KMS-11 (cell line): ENCODE data around the gene SSTR1.

Experiments used
- H2AFZ ChIP-seq: fragments of 200-600 bp; sonication (generic); 2 replicates; pipeline ENCODE4 v1.6.1; 2016; ENCODE audit warnings: antibody characterized with exemption, mixed run types, low read depth
- H3K27ac ChIP-seq: fragments of 200-600 bp; sonication (generic); 2 replicates; pipeline ENCODE4 v1.6.1; 2016; ENCODE audit warnings: mild to moderate bottlenecking, mixed run types
- H3K27me3 ChIP-seq: fragments of 200-600 bp; sonication (generic); 2 replicates; pipeline ENCODE4 v1.6.1; 2017; ENCODE audit warnings: mild to moderate bottlenecking, low read depth, mixed run types, moderate library complexity; ENCODE audit not compliant: insufficient read depth
- H3K36me3 ChIP-seq: fragments of 200-600 bp; sonication (generic); 2 replicates; pipeline ENCODE4 v1.6.1; 2017; ENCODE audit warnings: mild to moderate bottlenecking, mixed run types; ENCODE audit not compliant: insufficient read depth
- H3K4me1 ChIP-seq: fragments of 200-600 bp; sonication (generic); 2 replicates; pipeline ENCODE4 v1.6.1; 2016; ENCODE audit warnings: mild to moderate bottlenecking, low read depth, mixed run types; ENCODE audit not compliant: poor library complexity, severe bottlenecking
- H3K4me2 ChIP-seq: fragments of 200-600 bp; sonication (generic); 2 replicates; pipeline ENCODE4 v1.7.0; 2016; ENCODE audit warnings: mild to moderate bottlenecking, mixed run types
- H3K4me3 ChIP-seq: fragments of 200-600 bp; sonication (generic); IDR thresholded peaks from 2 replicates; pipeline ENCODE4 v1.6.1; 2017; ENCODE audit warnings: low read depth, low read length, mixed read lengths; ENCODE audit not compliant: insufficient read depth
- H3K79me2 ChIP-seq: fragments of 200-600 bp; sonication (generic); 2 replicates; pipeline ENCODE4 v1.6.1; 2016; ENCODE audit warnings: low read depth, mixed run types; ENCODE audit not compliant: insufficient read depth
- H3K9ac ChIP-seq: fragments of 200-600 bp; sonication (generic); 2 replicates; pipeline ENCODE4 v1.6.1; 2016; ENCODE audit warnings: mild to moderate bottlenecking, mixed run types
- H4K20me1 ChIP-seq: fragments of 200-600 bp; sonication (generic); 2 replicates; pipeline ENCODE4 v1.6.1; 2016; ENCODE audit warnings: mild to moderate bottlenecking, mixed run types; ENCODE audit not compliant: insufficient read depth
- CTCF ChIP-seq: fragments of 200-600 bp; sonication (generic); conservative IDR thresholded peaks from 2 replicates; pipeline ENCODE4 v1.6.1; 2017; ENCODE audit warnings: low read depth, mild to moderate bottlenecking, antibody characterized with exemption, low read length, moderate library complexity, mixed read lengths

The SSTR1 gene

DNA sequence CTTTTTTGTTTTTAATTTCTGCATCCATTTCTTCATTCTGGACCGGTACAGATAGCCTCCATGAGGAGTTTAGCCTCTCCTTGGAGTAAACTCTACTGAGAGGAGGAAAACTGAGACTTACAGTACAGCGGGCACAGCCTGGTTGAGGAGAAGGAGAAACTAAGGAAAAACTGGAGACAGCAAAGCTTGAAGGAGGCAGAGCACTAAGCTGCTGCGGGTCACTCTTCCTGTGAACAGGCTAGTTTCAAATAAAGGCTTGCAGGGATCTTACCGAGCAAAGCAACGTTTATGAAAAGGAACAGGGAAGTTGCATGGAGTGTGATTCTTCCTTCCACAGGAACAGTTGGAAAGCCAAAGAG, 348 bp upstream of the SSTR1 start:
- H3K4me3 ChIP-seq, result no peak overlapping the region
- no peaks in the 10 kb centered on the region for H3K79me2 ChIP-seq
- no peak overlapping the region for H3K9ac ChIP-seq
- H3K27me3 ChIP-seq, result no peaks in the 10 kb centered on the region
- no peaks in the 10 kb centered on the region for H3K36me3 ChIP-seq
- TF ChIP-seq CTCF, result no peak
- no peak overlapping the region for H3K27ac ChIP-seq
- no peak overlapping the region for H2AFZ ChIP-seq
- no peaks in the 10 kb centered on the region for H4K20me1 ChIP-seq
- H3K4me1 ChIP-seq, result peaks cover 8% of the 10 kb centered on the region
- no peak overlapping the region for H3K4me2 ChIP-seq

DNA sequence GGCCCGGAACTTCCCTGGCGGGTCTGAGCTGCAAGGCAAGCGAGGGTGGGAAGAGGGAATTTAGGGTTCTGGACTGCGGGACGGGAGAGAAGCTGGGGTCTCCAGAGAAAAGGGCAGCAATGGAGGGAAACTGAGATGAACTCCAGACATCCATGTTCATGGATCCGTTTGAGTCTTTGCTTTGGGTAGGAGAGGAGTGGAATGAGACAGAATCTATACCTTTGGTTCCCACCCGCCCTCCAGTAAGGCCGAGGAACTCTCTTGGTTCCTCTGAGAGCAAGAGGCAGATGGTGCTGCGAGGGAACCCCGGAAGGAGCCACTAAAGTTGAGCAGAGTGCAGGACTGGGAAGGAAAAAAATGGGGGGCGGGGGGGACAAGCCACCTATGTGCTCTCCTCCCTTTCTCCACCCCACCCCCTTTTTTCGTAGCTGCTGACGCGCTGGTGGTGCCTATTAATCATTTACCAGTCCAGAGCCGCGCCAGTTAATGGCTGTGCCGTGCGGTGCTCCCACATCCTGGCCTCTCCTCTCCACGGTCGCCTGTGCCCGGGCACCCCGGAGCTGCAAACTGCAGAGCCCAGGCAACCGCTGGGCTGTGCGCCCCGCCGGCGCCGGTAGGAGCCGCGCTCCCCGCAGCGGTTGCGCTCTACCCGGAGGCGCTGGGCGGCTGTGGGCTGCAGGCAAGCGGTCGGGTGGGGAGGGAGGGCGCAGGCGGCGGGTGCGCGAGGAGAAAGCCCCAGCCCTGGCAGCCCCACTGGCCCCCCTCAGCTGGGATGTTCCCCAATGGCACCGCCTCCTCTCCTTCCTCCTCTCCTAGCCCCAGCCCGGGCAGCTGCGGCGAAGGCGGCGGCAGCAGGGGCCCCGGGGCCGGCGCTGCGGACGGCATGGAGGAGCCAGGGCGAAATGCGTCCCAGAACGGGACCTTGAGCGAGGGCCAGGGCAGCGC, 1.2 kb downstream of the SSTR1 start:
- H3K36me3 ChIP-seq, result no peaks in the 10 kb centered on the region
- H2AFZ ChIP-seq, result peak overlapping the region; percentile 4; the same call in 1 of the 2 replicates
- H3K4me2 ChIP-seq, result no peak overlapping the region
- no peak overlapping the region for H3K27ac ChIP-seq
- H3K9ac ChIP-seq, result no peak overlapping the region
- peaks cover 23% of the 10 kb centered on the region for H3K4me1 ChIP-seq
- H3K4me3 ChIP-seq, result no peak overlapping the region
- no peaks in the 10 kb centered on the region for H3K79me2 ChIP-seq
- no peak for TF ChIP-seq CTCF
- H4K20me1 ChIP-seq, result no peaks in the 10 kb centered on the region
- no peaks in the 10 kb centered on the region for H3K27me3 ChIP-seq

- H2AFZ ChIP-seq, result no peak overlapping the region
- peaks cover 33% of the 10 kb centered on the region for H3K4me1 ChIP-seq
- no peak overlapping the region for H3K4me2 ChIP-seq
- H3K9ac ChIP-seq, result no peak overlapping the region
- H3K27me3 ChIP-seq, result no peaks in the 10 kb centered on the region
- H3K27ac ChIP-seq, result no peak overlapping the region
- H3K79me2 ChIP-seq, result no peaks in the 10 kb centered on the region
- no peak for TF ChIP-seq CTCF
- H3K36me3 ChIP-seq, result no peaks in the 10 kb centered on the region
- H4K20me1 ChIP-seq, result no peaks in the 10 kb centered on the region
- H3K4me3 ChIP-seq, result no peak overlapping the region
These were observed 2.2 kb downstream of the SSTR1 start for GRCh38 chr14:38209572-38210557.

DNA sequence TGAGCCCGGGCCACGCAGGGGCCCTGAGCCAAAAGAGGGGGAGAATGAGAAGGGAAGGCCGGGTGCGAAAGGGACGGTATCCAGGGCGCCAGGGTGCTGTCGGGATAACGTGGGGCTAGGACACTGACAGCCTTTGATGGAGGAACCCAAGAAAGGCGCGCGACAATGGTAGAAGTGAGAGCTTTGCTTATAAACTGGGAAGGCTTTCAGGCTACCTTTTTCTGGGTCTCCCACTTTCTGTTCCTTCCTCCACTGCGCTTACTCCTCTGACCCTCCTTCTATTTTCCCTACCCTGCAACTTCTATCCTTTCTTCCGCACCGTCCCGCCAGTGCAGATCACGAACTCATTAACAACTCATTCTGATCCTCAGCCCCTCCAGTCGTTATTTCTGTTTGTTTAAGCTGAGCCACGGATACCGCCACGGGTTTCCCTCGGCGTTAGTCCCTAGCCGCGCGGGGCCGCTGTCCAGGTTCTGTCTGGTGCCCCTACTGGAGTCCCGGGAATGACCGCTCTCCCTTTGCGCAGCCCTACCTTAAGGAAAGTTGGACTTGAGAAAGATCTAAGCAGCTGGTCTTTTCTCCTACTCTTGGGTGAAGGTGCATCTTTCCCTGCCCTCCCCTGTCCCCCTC, 3.0 kb downstream of the SSTR1 start:
- no peak overlapping the region for H2AFZ ChIP-seq
- no peaks in the 10 kb centered on the region for H4K20me1 ChIP-seq
- no peaks in the 10 kb centered on the region for H3K27me3 ChIP-seq
- TF ChIP-seq CTCF, result no peak
- H3K27ac ChIP-seq, result no peak overlapping the region
- no peak overlapping the region for H3K4me2 ChIP-seq
- H3K79me2 ChIP-seq, result no peaks in the 10 kb centered on the region
- peaks cover 41% of the 10 kb centered on the region for H3K4me1 ChIP-seq
- H3K9ac ChIP-seq, result no peak overlapping the region
- no peaks in the 10 kb centered on the region for H3K36me3 ChIP-seq
- H3K4me3 ChIP-seq, result no peak overlapping the region
